ENCODE measurements around the gene LRRC71. TPM values are rescaled to one million over a fixed set of nuclear protein-coding genes. Genes with fewer than 3 reads are reported as not detected.

Gene LRRC71
- total RNA-seq, 1 experiment from 2014 or later, result 0.22 TPM

DNA sequence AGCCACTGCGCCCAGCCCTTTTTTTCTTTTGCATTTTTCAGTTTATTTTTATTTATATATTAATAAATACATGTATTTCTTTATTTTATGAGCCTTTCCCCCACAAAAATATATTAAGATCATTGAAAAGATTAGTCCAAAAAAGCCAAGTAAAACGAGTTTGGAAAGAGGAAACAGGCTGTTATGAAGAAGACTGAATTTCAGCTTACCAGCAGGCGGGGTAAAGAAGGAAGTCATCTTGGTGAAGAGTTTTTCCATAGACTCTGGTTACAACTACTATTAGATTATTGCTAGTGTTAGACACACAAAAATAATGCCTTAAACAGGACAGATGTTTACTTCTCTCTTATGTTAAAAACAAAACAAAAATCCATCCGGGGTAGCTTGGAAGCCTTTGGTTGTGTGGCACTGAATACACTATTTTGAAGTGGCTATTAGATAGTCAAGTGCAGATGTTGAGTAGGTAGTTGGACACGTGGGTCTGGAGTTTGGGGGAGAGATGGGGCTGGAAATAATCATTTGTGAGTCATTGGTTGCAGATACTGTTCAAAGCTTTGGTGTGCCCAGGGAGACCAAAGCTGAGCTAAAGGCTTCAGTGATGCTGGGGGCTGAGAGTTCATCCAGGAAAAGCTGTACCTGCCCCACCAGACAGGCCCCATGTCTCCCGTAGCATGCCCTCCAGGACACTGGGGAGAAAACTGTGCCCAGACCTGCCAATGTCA is 8.7 kb upstream of the LRRC71 start (continued):
- TF ChIP-seq RORB (CRISPR knock-in tag; IDR thresholded peaks at IDR 0.05), result no peak
- TF ChIP-seq, protein P1, sequence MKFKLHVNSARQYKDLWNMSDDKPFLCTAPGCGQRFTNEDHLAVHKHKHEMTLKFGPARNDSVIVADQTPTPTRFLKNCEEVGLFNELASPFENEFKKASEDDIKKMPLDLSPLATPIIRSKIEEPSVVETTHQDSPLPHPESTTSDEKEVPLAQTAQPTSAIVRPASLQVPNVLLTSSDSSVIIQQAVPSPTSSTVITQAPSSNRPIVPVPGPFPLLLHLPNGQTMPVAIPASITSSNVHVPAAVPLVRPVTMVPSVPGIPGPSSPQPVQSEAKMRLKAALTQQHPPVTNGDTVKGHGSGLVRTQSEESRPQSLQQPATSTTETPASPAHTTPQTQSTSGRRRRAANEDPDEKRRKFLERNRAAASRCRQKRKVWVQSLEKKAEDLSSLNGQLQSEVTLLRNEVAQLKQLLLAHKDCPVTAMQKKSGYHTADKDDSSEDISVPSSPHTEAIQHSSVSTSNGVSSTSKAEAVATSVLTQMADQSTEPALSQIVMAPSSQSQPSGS (CRISPR knock-in tag; IDR thresholded peaks at IDR 0.05; ENCODE audit: borderline replicate concordance, low read depth), result no peak

DNA sequence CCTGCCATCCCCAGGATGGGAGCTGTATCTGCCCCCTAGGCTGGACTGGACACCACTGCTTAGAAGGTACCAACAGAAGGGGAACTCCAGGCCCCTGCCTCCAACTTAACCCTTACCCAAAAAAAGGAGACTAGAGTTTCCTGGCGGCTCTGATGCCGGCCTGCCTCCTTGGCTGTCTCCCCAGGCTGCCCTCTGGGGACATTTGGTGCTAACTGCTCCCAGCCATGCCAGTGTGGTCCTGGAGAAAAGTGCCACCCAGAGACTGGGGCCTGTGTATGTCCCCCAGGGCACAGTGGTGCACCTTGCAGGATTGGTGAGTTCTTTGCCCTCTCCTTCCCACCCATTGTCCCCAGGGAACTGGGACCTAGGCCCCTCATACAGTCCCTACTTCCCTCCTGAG is 8.1 kb upstream of the LRRC71 start:
- H3K4me1 Mint-ChIP-seq, result peaks cover 14% of the 10 kb centered on the region
- H3K9me3 Mint-ChIP-seq, result no peaks in the 10 kb centered on the region
- DNase-seq (ENCODE audit: low spot score), result no peak
- H3K27ac Mint-ChIP-seq, result no peak overlapping the region
- ATAC-seq, result no peak
- no peaks in the 10 kb centered on the region for H3K36me3 Mint-ChIP-seq
- H3K27me3 Mint-ChIP-seq (ENCODE audit: low read depth), result peaks cover 32% of the 10 kb centered on the region
- no peak for TF ChIP-seq SMAD3 (CRISPR knock-in tag; IDR thresholded peaks at IDR 0.05; ENCODE audit: borderline replicate concordance)
- TF ChIP-seq, protein P2, sequence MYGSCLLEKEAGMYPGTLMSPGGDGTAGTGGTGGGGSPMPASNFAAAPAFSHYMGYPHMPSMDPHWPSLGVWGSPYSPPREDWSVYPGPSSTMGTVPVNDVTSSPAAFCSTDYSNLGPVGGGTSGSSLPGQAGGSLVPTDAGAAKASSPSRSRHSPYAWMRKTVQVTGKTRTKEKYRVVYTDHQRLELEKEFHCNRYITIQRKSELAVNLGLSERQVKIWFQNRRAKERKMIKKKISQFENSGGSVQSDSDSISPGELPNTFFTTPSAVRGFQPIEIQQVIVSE (CRISPR knock-in tag; IDR thresholded peaks at IDR 0.05; ENCODE audit: borderline replicate concordance), result no peak
- TF ChIP-seq JUN (CRISPR knock-in tag; IDR thresholded peaks at IDR 0.05), result no peak
- no peak for TF ChIP-seq JAZF1 (CRISPR knock-in tag; IDR thresholded peaks at IDR 0.05)
- TF ChIP-seq ZNF671 (CRISPR knock-in tag; IDR thresholded peaks at IDR 0.05), result no peak
- no peak for TF ChIP-seq MYBL2 (CRISPR knock-in tag; IDR thresholded peaks at IDR 0.05)
- TF ChIP-seq, protein P3, sequence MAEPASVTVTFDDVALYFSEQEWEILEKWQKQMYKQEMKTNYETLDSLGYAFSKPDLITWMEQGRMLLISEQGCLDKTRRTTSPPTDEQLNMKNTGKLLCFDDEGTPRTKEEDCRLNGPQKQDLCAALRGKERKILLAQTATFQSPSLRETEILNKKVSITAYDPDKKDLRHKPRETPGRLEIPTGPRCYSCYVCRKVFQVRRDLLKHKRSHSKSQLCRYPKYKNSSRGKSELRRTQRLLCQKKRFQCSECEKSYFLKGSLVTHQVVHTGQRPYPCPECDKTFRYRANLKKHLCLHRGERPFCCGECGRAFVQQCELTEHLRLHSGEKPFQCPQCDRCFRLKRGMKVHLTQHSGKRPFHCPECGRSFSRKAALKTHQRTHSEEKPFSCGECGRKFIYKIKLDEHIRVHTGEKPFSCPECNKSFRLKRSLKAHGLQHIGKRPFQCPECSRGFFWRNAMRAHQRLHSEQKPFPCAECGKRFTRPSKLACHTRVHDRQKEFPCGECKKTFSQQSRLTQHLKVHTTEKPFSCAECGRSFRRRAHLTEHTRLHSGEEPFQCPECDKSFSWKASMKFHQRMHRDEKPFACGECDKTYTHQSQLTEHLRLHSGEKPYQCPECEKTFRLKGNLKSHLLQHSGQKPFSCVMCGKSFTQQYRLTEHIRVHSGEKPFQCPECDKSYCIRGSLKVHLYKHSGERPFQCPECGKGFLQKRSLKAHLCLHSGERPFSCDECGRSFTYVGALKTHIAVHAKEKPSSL (CRISPR knock-in tag; conservative IDR thresholded peaks at IDR 0.05), result no peak
- TF ChIP-seq ETV6 (CRISPR knock-in tag; IDR thresholded peaks at IDR 0.05), result no peak
- TF ChIP-seq, protein P4, sequence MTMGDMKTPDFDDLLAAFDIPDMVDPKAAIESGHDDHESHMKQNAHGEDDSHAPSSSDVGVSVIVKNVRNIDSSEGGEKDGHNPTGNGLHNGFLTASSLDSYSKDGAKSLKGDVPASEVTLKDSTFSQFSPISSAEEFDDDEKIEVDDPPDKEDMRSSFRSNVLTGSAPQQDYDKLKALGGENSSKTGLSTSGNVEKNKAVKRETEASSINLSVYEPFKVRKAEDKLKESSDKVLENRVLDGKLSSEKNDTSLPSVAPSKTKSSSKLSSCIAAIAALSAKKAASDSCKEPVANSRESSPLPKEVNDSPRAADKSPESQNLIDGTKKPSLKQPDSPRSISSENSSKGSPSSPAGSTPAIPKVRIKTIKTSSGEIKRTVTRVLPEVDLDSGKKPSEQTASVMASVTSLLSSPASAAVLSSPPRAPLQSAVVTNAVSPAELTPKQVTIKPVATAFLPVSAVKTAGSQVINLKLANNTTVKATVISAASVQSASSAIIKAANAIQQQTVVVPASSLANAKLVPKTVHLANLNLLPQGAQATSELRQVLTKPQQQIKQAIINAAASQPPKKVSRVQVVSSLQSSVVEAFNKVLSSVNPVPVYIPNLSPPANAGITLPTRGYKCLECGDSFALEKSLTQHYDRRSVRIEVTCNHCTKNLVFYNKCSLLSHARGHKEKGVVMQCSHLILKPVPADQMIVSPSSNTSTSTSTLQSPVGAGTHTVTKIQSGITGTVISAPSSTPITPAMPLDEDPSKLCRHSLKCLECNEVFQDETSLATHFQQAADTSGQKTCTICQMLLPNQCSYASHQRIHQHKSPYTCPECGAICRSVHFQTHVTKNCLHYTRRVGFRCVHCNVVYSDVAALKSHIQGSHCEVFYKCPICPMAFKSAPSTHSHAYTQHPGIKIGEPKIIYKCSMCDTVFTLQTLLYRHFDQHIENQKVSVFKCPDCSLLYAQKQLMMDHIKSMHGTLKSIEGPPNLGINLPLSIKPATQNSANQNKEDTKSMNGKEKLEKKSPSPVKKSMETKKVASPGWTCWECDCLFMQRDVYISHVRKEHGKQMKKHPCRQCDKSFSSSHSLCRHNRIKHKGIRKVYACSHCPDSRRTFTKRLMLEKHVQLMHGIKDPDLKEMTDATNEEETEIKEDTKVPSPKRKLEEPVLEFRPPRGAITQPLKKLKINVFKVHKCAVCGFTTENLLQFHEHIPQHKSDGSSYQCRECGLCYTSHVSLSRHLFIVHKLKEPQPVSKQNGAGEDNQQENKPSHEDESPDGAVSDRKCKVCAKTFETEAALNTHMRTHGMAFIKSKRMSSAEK (CRISPR knock-in tag; IDR thresholded peaks at IDR 0.05; ENCODE audit: borderline replicate concordance), result no peak
- no peak for TF ChIP-seq FOXJ3 (CRISPR knock-in tag; IDR thresholded peaks at IDR 0.05; ENCODE audit: borderline replicate concordance)
- POLR2A ChIA-PET, result no interaction called here
- no peak overlapping the region for H3K4me3 Mint-ChIP-seq
- CTCF ChIA-PET, result interaction anchor here (0.9 to 4.3 kb wide), 9 partner anchors 10 to 223 kb away, joined by 3 to 42 read pairs (median 11); partner anchors contain the start of genes HDGF, INSRR and NTRK1
